ENCODE data around the gene OCA2. TPM values are rescaled to one million over a fixed set of nuclear protein-coding genes. Genes with fewer than 3 reads are reported as not detected.

OCA2 gene
- total and polyA plus RNA-seq, 2 of the 4 experiments (the other 2 are of a cell fraction) = under 0.01 to 0.03 TPM

- in situ Hi-C loops (cut with MboI; ENCODE audit: low sequenced_read_pairs) (loop anchor here (25.0 kb wide), 1 partner anchor 1223 kb away; no protein-coding TSS in a partner anchor), intact Hi-C loops (cut with micrococcal nuclease) (no loop called here), dilution Hi-C loops (cut with HindIII; ENCODE audit: low sequenced_read_pairs, unreplicated experiment) (no loop called here)
- no peak overlapping the region for H4K91ac ChIP-seq (ENCODE audit: insufficient read depth, low read depth, low read length)
- ATAC-seq (ENCODE audit: low read depth) = no peak
- H3K9ac ChIP-seq (ENCODE audit: low read depth, low read length) = no peak overlapping the region
- no peak overlapping the region for H2AK9ac ChIP-seq (replicated peaks; ENCODE audit: low read depth, low read length, poor library complexity)
- H2AK5ac ChIP-seq (ENCODE audit: low read depth, low read length) = no peak overlapping the region
- H3K27ac ChIP-seq (ENCODE audit: insufficient read depth, low read length) = no peak overlapping the region
- H4K5ac ChIP-seq (ENCODE audit: low read depth, low read length) = no peak overlapping the region
- 0 out of 4 replicates have a peak, but pooled peaks cover 0 to 3% of the 10 kb centered on the region in 2 experiments for H3K79me1 ChIP-seq (ENCODE audit: low read depth in 1 of 2, low read length in 2 of 2)
- no peak overlapping the region for H2BK120ac ChIP-seq (ENCODE audit: low read depth, low read length)
- no peak overlapping the region for H3K56ac ChIP-seq (ENCODE audit: extremely low read depth, insufficient read depth, low read length)
- WGBS, 2 experiments (ENCODE audit: extremely low coverage in 2 of 2, insufficient read length in 1 of 2) = 91% methylated on average over 5 of the region's 25 CpGs; no CpG with 5 or more reads in 1 of the 2 experiments
- H3K23ac ChIP-seq (ENCODE audit: low read depth, low read length) = no peak overlapping the region
- ChIA-PET CTCF (interaction anchor here (1.4 kb wide), 1 partner anchor 16 kb away, joined by 3 read pairs; no protein-coding TSS in a partner anchor), POLR2A (ENCODE audit: unreplicated experiment) (no interaction called here)
- H3K36me3 ChIP-seq (ENCODE audit: control insufficient read depth, insufficient read depth, low read length) = peaks cover 21% of the 10 kb centered on the region
- no peaks in the 10 kb centered on the region; the same call in 1 of the 2 replicates for H3K4me1 ChIP-seq (ENCODE audit: control insufficient read depth, insufficient read depth, low read length)
- H3K9me1 ChIP-seq (ENCODE audit: insufficient read depth, low read length) = peaks cover 2% of the 10 kb centered on the region; the same call in 1 of the 2 replicates
- DNase-seq = no peak
- H4K20me1 ChIP-seq (ENCODE audit: insufficient read depth, low read length) = no peaks in the 10 kb centered on the region; the same call in 1 of the 2 replicates
- no peak overlapping the region for H3K4me2 ChIP-seq (ENCODE audit: low read depth, low read length)
- H3K4ac ChIP-seq (ENCODE audit: low read depth, low read length) = no peak overlapping the region
- H3K9me3 ChIP-seq (ENCODE audit: control insufficient read depth, insufficient read depth, low read length) = no peaks in the 10 kb centered on the region
- H2AFZ ChIP-seq (replicated peaks; ENCODE audit: low read length, poor library complexity) = no peak overlapping the region
- TF ChIP-seq CHD1 (IDR thresholded peaks at IDR 0.05; ENCODE audit: low read depth, low read length) = no peak
- TF ChIP-seq MAZ (IDR thresholded peaks at IDR 0.05; ENCODE audit: borderline replicate concordance, low read depth, low read length) = no peak
- TF ChIP-seq ELK1 (IDR thresholded peaks at IDR 0.05; ENCODE audit: borderline replicate concordance, low read depth, low read length) = no peak
- TF ChIP-seq RAD21 (IDR thresholded peaks at IDR 0.05; ENCODE audit: low read length) = no peak
- no peak for TF ChIP-seq CEBPB (IDR thresholded peaks at IDR 0.05; ENCODE audit: low read depth, low read length)
- TF ChIP-seq FOS (IDR thresholded peaks at IDR 0.05; ENCODE audit: low read depth, low read length) = no peak
- no peak for TF ChIP-seq MAFK (IDR thresholded peaks at IDR 0.05; ENCODE audit: low read depth, low read length)
- TF ChIP-seq RFX5 (IDR thresholded peaks at IDR 0.05; ENCODE audit: low read depth, low read length) = no peak
- no peak for TF ChIP-seq RCOR1 (IDR thresholded peaks at IDR 0.05; ENCODE audit: insufficient replicate concordance, low read length)
- TF ChIP-seq SMC3 (IDR thresholded peaks at IDR 0.05; ENCODE audit: low read depth, low read length) = no peak
- TF ChIP-seq USF2 (IDR thresholded peaks at IDR 0.05; ENCODE audit: low read depth, low read length) = no peak
- TF ChIP-seq POLR2A (IDR thresholded peaks at IDR 0.05; ENCODE audit: low read depth, low read length) = no peak
- TF ChIP-seq CTCF (conservative IDR thresholded peaks at IDR 0.05; ENCODE audit: low read depth, low read length) = no peak
- no peak overlapping the region for H3K4me3 ChIP-seq (ENCODE audit: insufficient read depth, low read depth, low read length)
- no TSS peak for BruUV-seq (replicated peaks)
- no peak overlapping the region for H4K8ac ChIP-seq (ENCODE audit: low read depth in 2 of 2, low read length in 2 of 2)
- H3K18ac ChIP-seq (ENCODE audit: low read depth, low read length) = no peak overlapping the region
- H2BK20ac ChIP-seq (ENCODE audit: low read depth, low read length) = no peak overlapping the region
- no peak overlapping the region for H2BK5ac ChIP-seq (ENCODE audit: low read depth, low read length, poor library complexity, severe bottlenecking)
- H3K27me3 ChIP-seq (ENCODE audit: control insufficient read depth, insufficient read depth, low read length) = peaks cover 3% of the 10 kb centered on the region; the same call in 1 of the 2 replicates
- no peak overlapping the region for H3K14ac ChIP-seq (replicated peaks; ENCODE audit: low read depth, low read length)
- H2BK15ac ChIP-seq (ENCODE audit: low read depth, low read length) = no peak overlapping the region
These were observed 10.7 kb upstream of the OCA2 start for GRCh38 chr15:28109626-28110455.

Data from IMR-90 (cell line).